GM18909 (cell line): ENCODE data around the gene KMT5C.

Experiments used
- ATAC-seq: cut with Tn5 transposase; IDR thresholded peaks from one replicate; pipeline ENCODE4 v1.9.1; 2021; ENCODE audit warnings: mild to moderate bottlenecking; ENCODE audit not compliant: unreplicated experiment, poor library complexity

Gene KMT5C

GRCh38 chr19:55362990-55363716, 23.5 kb downstream of the KMT5C start, which contains the start of gene GARIN5B:
Gene GARIN5B (minus strand): TSS chr19:55363260. CDS start chr19:55363066, 194 bp downstream.
- no peak for ATAC-seq

- no peak for ATAC-seq
These were observed 25.6 kb downstream of the KMT5C start for GRCh38 chr19:55365245-55365644.

- no peak for ATAC-seq
These were observed 26.3 kb downstream of the KMT5C start for GRCh38 chr19:55365964-55366363.

- ATAC-seq: no peak
These were observed 27.1 kb downstream of the KMT5C start for GRCh38 chr19:55366790-55367189.

GRCh38 chr19:55368106-55368505, 28.4 kb downstream of the KMT5C start:
- no peak for ATAC-seq

GRCh38 chr19:55368701-55369563, 29.3 kb downstream of the KMT5C start:
- no peak for ATAC-seq

- ATAC-seq: no peak
These were observed 30.1 kb downstream of the KMT5C start for GRCh38 chr19:55369653-55370304.

GRCh38 chr19:55370305-55370988, 30.8 kb downstream of the KMT5C start, which contains the start of gene IL11:
Gene IL11 (minus strand): TSS chr19:55370463. CDS start chr19:55370310, 153 bp downstream.
- ATAC-seq: no peak

- ATAC-seq: no peak
These were observed 32.8 kb downstream of the KMT5C start for GRCh38 chr19:55372316-55373081.

GRCh38 chr19:55373306-55373992, 33.8 kb downstream of the KMT5C start:
- no peak for ATAC-seq

GRCh38 chr19:55373993-55374757, 34.5 kb downstream of the KMT5C start:
- no peak for ATAC-seq

- no peak for ATAC-seq
These were observed 36.7 kb downstream of the KMT5C start, which contains the start of gene TMEM190 for GRCh38 chr19:55376241-55376933. Gene TMEM190 (plus strand): TSS chr19:55376826. CDS start chr19:55376854, 28 bp downstream.

- ATAC-seq: no peak
These were observed 37.9 kb downstream of the KMT5C start for GRCh38 chr19:55377356-55378131.

GRCh38 chr19:55379174-55379573, 39.5 kb downstream of the KMT5C start:
- no peak for ATAC-seq

GRCh38 chr19:55382013-55382412, 42.3 kb downstream of the KMT5C start:
- no peak for ATAC-seq

- no peak for ATAC-seq
These were observed 42.9 kb downstream of the KMT5C start for GRCh38 chr19:55382522-55383054.
